ENCODE data around the gene AFF3.

DNA sequence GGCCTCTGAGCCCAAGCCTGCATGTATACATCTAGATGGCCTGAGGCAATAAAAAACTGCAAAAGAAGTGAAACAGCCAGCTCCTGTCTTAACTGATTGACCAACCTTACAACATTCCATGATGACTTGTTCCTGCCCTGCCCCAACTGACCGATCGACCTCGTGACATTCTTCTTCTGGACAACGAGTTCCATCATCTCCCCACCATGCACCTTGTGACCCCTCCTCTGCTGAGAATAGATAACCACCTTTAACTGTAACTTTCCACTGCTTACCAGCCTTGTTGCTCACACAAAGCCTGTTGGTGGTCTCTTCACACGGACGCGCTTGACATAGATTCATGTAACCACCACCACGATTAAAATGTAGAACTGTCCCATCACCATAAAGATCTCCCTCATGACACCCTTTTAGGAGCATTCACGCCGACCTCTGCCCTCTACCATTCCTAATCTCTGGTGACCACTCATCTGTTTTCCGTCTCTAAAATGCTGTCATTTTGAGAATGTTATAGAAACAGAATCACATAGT is 532.5 kb downstream of the AFF3 start:
- TF ChIP-seq, protein P1, sequence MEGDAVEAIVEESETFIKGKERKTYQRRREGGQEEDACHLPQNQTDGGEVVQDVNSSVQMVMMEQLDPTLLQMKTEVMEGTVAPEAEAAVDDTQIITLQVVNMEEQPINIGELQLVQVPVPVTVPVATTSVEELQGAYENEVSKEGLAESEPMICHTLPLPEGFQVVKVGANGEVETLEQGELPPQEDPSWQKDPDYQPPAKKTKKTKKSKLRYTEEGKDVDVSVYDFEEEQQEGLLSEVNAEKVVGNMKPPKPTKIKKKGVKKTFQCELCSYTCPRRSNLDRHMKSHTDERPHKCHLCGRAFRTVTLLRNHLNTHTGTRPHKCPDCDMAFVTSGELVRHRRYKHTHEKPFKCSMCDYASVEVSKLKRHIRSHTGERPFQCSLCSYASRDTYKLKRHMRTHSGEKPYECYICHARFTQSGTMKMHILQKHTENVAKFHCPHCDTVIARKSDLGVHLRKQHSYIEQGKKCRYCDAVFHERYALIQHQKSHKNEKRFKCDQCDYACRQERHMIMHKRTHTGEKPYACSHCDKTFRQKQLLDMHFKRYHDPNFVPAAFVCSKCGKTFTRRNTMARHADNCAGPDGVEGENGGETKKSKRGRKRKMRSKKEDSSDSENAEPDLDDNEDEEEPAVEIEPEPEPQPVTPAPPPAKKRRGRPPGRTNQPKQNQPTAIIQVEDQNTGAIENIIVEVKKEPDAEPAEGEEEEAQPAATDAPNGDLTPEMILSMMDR (IDR thresholded peaks at IDR 0.05), result no peak
- TF ChIP-seq EP300 (IDR thresholded peaks at IDR 0.05), result no peak
- no peak for TF ChIP-seq POLR2AphosphoS5 (IDR thresholded peaks at IDR 0.05)

All from stomach (tissue), 4 donors.